SK-N-SH treated with all-trans-retinoic acid at 6 μM for 48 hours (cell line): ENCODE data around the gene INS.

Experiments used
- ATAC-seq: fragments of 200-7000 bp; cut with Tn5 transposase; 3 replicates; pipeline ENCODE4 v1.9.1; 2020; ENCODE audit warnings: mild to moderate bottlenecking, moderate library complexity
- ARNTL ChIP-seq: fragments of 450-650 bp; formaldehyde crosslinking; IDR thresholded peaks from 2 replicates; pipeline ENCODE4 v1.5.0; 2020; ENCODE audit warnings: low read depth, mild to moderate bottlenecking, moderate library complexity, borderline replicate concordance
- BACH2 ChIP-seq: fragments of 250-450 bp; sonication (Bioruptor Pico); IDR thresholded peaks from 2 replicates; pipeline ENCODE4 v1.9.0; 2021; ENCODE audit warnings: mild to moderate bottlenecking, borderline replicate concordance
- CSDC2 ChIP-seq: fragments of 250-450 bp; sonication (Bioruptor Pico); IDR thresholded peaks from 2 replicates; pipeline ENCODE4 v1.5.0; 2020; ENCODE audit warnings: mild to moderate bottlenecking, moderate library complexity
- ESRRG ChIP-seq: fragments of 250-450 bp; sonication (Bioruptor Pico); IDR thresholded peaks from 2 replicates; pipeline ENCODE4 v1.6.1; 2021; ENCODE audit warnings: mild to moderate bottlenecking
- GLIS3 ChIP-seq: fragments of 250-450 bp; sonication (Bioruptor Pico); IDR thresholded peaks from 2 replicates; pipeline ENCODE4 v1.5.0; 2020; ENCODE audit warnings: mild to moderate bottlenecking, moderate library complexity
- ISL1 ChIP-seq: fragments of 250-450 bp; sonication (Bioruptor Pico); IDR thresholded peaks from 2 replicates; pipeline ENCODE4 v2.1.2; 2022; ENCODE audit warnings: mild to moderate bottlenecking, moderate library complexity
- OSR1 ChIP-seq: fragments of 250-450 bp; sonication (Bioruptor Pico); IDR thresholded peaks from 2 replicates; pipeline ENCODE4 v1.8.0; 2022; ENCODE audit warnings: moderate library complexity, mild to moderate bottlenecking, inconsistent platforms
- POU6F1 ChIP-seq: fragments of 250-450 bp; sonication (Bioruptor Pico); IDR thresholded peaks from 2 replicates; pipeline ENCODE4 v1.8.0; 2021; ENCODE audit warnings: low read depth, mild to moderate bottlenecking, moderate library complexity, borderline replicate concordance
- PPARA ChIP-seq: fragments of 250-450 bp; sonication (Bioruptor Pico); IDR thresholded peaks from 2 replicates; pipeline ENCODE4 v1.5.0; 2020; ENCODE audit warnings: mild to moderate bottlenecking, borderline replicate concordance
- SNAI2 ChIP-seq: fragments of 250-450 bp; sonication (Bioruptor Pico); IDR thresholded peaks from 2 replicates; pipeline ENCODE4 v1.5.0; 2020; ENCODE audit warnings: mild to moderate bottlenecking, moderate library complexity
- TCF4 ChIP-seq: fragments of 250-450 bp; sonication (Bioruptor Pico); IDR thresholded peaks from 2 replicates; pipeline ENCODE4 v1.8.0; 2021; ENCODE audit warnings: mild to moderate bottlenecking, moderate library complexity, borderline replicate concordance
- TSHZ2 ChIP-seq: fragments of 250-450 bp; sonication (Bioruptor Pico); IDR thresholded peaks from 2 replicates; pipeline ENCODE4 v1.5.0; 2020; ENCODE audit warnings: mild to moderate bottlenecking, moderate library complexity
- ZC3H10 ChIP-seq: fragments of 250-450 bp; sonication (Bioruptor Pico); IDR thresholded peaks from 2 replicates; pipeline ENCODE4 v1.5.1; 2021; ENCODE audit warnings: mild to moderate bottlenecking, moderate library complexity
- ZFP30 ChIP-seq: fragments of 450-650 bp; formaldehyde crosslinking; IDR thresholded peaks from 2 replicates; pipeline ENCODE4 v1.5.0; 2022; ENCODE audit warnings: mild to moderate bottlenecking, moderate library complexity
- ZNF565 ChIP-seq: fragments of 450-650 bp; formaldehyde crosslinking; conservative IDR thresholded peaks from 2 replicates; pipeline ENCODE4 v1.5.0; 2020; ENCODE audit warnings: low read depth, mild to moderate bottlenecking, moderate library complexity
- ZNF70 ChIP-seq: fragments of 450-650 bp; formaldehyde crosslinking; IDR thresholded peaks from 2 replicates; pipeline ENCODE4 v1.5.0; 2020; ENCODE audit warnings: mild to moderate bottlenecking, moderate library complexity
- ZNF8 ChIP-seq: fragments of 450-650 bp; formaldehyde crosslinking; IDR thresholded peaks from 2 replicates; pipeline ENCODE4 v1.5.0; 2020; ENCODE audit warnings: mild to moderate bottlenecking, moderate library complexity
- TF ChIP-seq, protein P1 (sequence below): fragments of 250-450 bp; sonication (Bioruptor Pico); IDR thresholded peaks from 2 replicates; pipeline ENCODE4 v1.5.1; 2020; ENCODE audit warnings: low read depth, mild to moderate bottlenecking, moderate library complexity
- TF ChIP-seq, protein P2 (sequence below): fragments of 250-450 bp; sonication (Bioruptor Pico); IDR thresholded peaks from 2 replicates; pipeline ENCODE4 v1.5.1; 2021; ENCODE audit warnings: mild to moderate bottlenecking, moderate library complexity
- TF ChIP-seq, protein P3 (sequence below): fragments of 250-450 bp; sonication (Bioruptor Pico); IDR thresholded peaks from 2 replicates; pipeline ENCODE4 v1.8.0; 2020; ENCODE audit warnings: mild to moderate bottlenecking, moderate library complexity, borderline replicate concordance

Gene INS

GRCh38 chr11:2149864-2150847, 10.9 kb downstream of the INS start (continued):
- TF ChIP-seq GLIS3 (CRISPR knock-in tag): no peak

- ATAC-seq: no peak
- TF ChIP-seq ISL1 (CRISPR knock-in tag) (no peak), ESRRG (no peak), ZNF565 (CRISPR knock-in tag) (no peak), BACH2 (CRISPR knock-in tag) (no peak), SNAI2 (CRISPR knock-in tag) (no peak), ZC3H10 (CRISPR knock-in tag) (no peak), ZFP30 (CRISPR knock-in tag) (no peak), GLIS3 (CRISPR knock-in tag) (no peak), TCF4 (CRISPR knock-in tag) (no peak), ZNF70 (CRISPR knock-in tag) (no peak), ARNTL (CRISPR knock-in tag) (no peak), PPARA (CRISPR knock-in tag) (no peak), CSDC2 (CRISPR knock-in tag) (no peak), POU6F1 (CRISPR knock-in tag) (no peak), OSR1 (CRISPR knock-in tag) (no peak)
- TF ChIP-seq, protein P1, sequence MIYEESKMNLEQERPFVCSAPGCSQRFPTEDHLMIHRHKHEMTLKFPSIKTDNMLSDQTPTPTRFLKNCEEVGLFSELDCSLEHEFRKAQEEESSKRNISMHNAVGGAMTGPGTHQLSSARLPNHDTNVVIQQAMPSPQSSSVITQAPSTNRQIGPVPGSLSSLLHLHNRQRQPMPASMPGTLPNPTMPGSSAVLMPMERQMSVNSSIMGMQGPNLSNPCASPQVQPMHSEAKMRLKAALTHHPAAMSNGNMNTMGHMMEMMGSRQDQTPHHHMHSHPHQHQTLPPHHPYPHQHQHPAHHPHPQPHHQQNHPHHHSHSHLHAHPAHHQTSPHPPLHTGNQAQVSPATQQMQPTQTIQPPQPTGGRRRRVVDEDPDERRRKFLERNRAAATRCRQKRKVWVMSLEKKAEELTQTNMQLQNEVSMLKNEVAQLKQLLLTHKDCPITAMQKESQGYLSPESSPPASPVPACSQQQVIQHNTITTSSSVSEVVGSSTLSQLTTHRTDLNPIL (CRISPR knock-in tag): no peak
- TF ChIP-seq, protein P2, sequence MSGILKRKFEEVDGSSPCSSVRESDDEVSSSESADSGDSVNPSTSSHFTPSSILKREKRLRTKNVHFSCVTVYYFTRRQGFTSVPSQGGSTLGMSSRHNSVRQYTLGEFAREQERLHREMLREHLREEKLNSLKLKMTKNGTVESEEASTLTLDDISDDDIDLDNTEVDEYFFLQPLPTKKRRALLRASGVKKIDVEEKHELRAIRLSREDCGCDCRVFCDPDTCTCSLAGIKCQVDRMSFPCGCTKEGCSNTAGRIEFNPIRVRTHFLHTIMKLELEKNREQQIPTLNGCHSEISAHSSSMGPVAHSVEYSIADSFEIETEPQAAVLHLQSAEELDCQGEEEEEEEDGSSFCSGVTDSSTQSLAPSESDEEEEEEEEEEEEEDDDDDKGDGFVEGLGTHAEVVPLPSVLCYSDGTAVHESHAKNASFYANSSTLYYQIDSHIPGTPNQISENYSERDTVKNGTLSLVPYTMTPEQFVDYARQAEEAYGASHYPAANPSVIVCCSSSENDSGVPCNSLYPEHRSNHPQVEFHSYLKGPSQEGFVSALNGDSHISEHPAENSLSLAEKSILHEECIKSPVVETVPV (CRISPR knock-in tag): no peak
- TF ChIP-seq, protein P3, sequence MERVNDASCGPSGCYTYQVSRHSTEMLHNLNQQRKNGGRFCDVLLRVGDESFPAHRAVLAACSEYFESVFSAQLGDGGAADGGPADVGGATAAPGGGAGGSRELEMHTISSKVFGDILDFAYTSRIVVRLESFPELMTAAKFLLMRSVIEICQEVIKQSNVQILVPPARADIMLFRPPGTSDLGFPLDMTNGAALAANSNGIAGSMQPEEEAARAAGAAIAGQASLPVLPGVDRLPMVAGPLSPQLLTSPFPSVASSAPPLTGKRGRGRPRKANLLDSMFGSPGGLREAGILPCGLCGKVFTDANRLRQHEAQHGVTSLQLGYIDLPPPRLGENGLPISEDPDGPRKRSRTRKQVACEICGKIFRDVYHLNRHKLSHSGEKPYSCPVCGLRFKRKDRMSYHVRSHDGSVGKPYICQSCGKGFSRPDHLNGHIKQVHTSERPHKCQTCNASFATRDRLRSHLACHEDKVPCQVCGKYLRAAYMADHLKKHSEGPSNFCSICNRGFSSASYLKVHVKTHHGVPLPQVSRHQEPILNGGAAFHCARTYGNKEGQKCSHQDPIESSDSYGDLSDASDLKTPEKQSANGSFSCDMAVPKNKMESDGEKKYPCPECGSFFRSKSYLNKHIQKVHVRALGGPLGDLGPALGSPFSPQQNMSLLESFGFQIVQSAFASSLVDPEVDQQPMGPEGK (CRISPR knock-in tag): no peak
These were observed 11.5 kb downstream of the INS start for GRCh38 chr11:2149460-2149859.

DNA sequence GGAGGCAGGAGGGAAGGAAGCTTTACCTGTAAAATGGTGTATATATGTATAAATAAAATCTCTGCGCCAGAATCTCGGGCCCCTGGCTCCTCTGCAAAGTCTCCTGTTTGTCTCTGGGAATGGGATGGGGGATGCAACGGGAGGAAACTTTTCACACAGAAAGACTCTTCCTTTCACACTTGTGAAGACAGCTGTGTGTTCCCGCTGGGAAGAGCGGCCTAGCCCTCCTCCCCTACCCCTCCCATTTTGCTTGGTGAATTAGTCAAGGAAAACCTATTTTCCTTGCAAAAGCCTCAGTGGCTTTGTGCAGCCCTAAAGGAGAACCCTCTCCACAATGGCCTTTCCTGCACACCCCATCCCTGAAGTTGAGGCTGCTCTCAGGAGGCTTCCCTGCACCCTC, 12.4 kb downstream of the INS start:
- no peak for TF ChIP-seq ZC3H10 (CRISPR knock-in tag)
- TF ChIP-seq ZNF8 (CRISPR knock-in tag): no peak
- TF ChIP-seq CSDC2 (CRISPR knock-in tag): no peak
- TF ChIP-seq, protein P1 (CRISPR knock-in tag): no peak
- no peak for TF ChIP-seq TSHZ2 (CRISPR knock-in tag)
- TF ChIP-seq, protein P3 (CRISPR knock-in tag): no peak
- TF ChIP-seq ZNF565 (CRISPR knock-in tag): no peak
- TF ChIP-seq ZNF70 (CRISPR knock-in tag): no peak
- TF ChIP-seq, all 23 proteins: peak for 0

More for the DNA sequence above, 12.4 kb downstream of the INS start:
- no peak for ATAC-seq
